Transverse colon (tissue), 4 donors: ENCODE data around the gene TMEM107. TPM values are rescaled to one million over a fixed set of nuclear protein-coding genes. Genes with fewer than 3 reads are reported as not detected.
A peak's percentile ranks its signal among the peaks of the same experiment; 100 is the strongest.
"Not testable (repeated sequence)": the region's sequence is repeated elsewhere in the genome, so short reads cannot be mapped to it uniquely, and the experiment has no call there.

Experiments used
- DNase-seq: peaks from one replicate; pipeline ENCODE4 v3.0.0-alpha.2; 2019
- H3K27ac ChIP-seq, 4 donors: fragments of 200-600 bp; sonication (generic); 2 replicates each; pipeline ENCODE4 v1.5.1; 2016 to 2018; ENCODE audit warnings: inconsistent platforms in 4 of 4
- H3K27me3 ChIP-seq: fragments of 200-600 bp; sonication (generic); 2 replicates; pipeline ENCODE4 v1.5.1; 2017; ENCODE audit warnings: inconsistent platforms
- H3K36me3 ChIP-seq, 4 donors: fragments of 200-600 bp; sonication (generic); 2 replicates each; pipeline ENCODE4 v1.5.1; 2017 to 2019; ENCODE audit warnings: inconsistent platforms in 4 of 4
- H3K4me1 ChIP-seq, 4 donors: fragments of 200-600 bp; sonication (generic); 2 replicates each; pipeline ENCODE4 v1.5.1; 2017 to 2020; ENCODE audit warnings: inconsistent platforms in 4 of 4
- H3K4me3 ChIP-seq, 4 donors: fragments of 200-600 bp; sonication (generic); 1 replicate in 1 of 4; 2 replicates in 3 of 4; pipeline versions ENCODE4 v1.5.1 to v1.6.1; 2017 to 2019; ENCODE audit warnings: inconsistent platforms in 4 of 4
- H3K9me3 ChIP-seq, 2 donors: fragments of 200-600 bp; sonication (generic); 2 replicates each; pipeline ENCODE4 v1.5.1; 2017 to 2019; ENCODE audit warnings: inconsistent platforms in 2 of 2
- CTCF ChIP-seq, 5 experiments: fragments of 200-600 bp in 3 of 5; fragments of 450-650 bp in 2 of 5; sonication (generic) in 3 of 5; IDR thresholded peaks; 1 replicate in 2 of 5; 2 replicates in 3 of 5; pipeline ENCODE4 v1.5.1; 2016 to 2017; ENCODE audit warnings: antibody characterized with exemption in 5 of 5, inconsistent platforms in 3 of 5, mild to moderate bottlenecking in 2 of 5, moderate library complexity in 1 of 5
- EP300 ChIP-seq: sonication (generic); formaldehyde crosslinking; IDR thresholded peaks from one replicate; pipeline ENCODE4 v1.6.1; 2017; ENCODE audit warnings: antibody characterized with exemption, low read depth
- POLR2A ChIP-seq: fragments of 450-650 bp; IDR thresholded peaks from one replicate; pipeline ENCODE4 v1.6.1; 2016; ENCODE audit warnings: antibody characterized with exemption, mild to moderate bottlenecking, moderate library complexity
- POLR2AphosphoS5 ChIP-seq, 3 donors: sonication (generic); formaldehyde crosslinking; IDR thresholded peaks; one replicate each; pipeline ENCODE4 v1.6.1; 2016; ENCODE audit warnings: antibody characterized with exemption in 3 of 3
- WGBS, 2 donors: methylation state at CpG; one replicate each; pipeline ENCODE4 v1.1.5; 2018; ENCODE audit warnings: low coverage in 1 of 2; 5-methylcytosine and 5-hydroxymethylcytosine counted together
- in situ Hi-C, 4 donors: fragments of 200-750 bp; cut with MboI; loops; one replicate each; pipeline versions ENCODE4 v1.15.0 to v1.15.1; 2017; ENCODE audit warnings: low sequenced_read_pairs in 3 of 4, low pct_ligation_motif_present in 1 of 4, low pct_unique_long_range_greater_than_20kb in 1 of 4
- intact Hi-C: fragments of 100-400 bp; cut with DNase I; formaldehyde crosslinking; loops from one replicate; pipeline ENCODE4 v1.15.1; 2023; ENCODE audit warnings: low total_unique reads
- total RNA-seq, 4 donors: library from RNA; depleted of rRNA; stranded (reverse); fragments of >200 nt; gene quantifications; one replicate each; pipeline ENCODE4 v1.1.0, GENCODE V29; 2016

TMEM107 gene
- total RNA-seq, 4 donors from 2014 or later, result 1.5 to 74.6 (median 18.3) TPM

DNA sequence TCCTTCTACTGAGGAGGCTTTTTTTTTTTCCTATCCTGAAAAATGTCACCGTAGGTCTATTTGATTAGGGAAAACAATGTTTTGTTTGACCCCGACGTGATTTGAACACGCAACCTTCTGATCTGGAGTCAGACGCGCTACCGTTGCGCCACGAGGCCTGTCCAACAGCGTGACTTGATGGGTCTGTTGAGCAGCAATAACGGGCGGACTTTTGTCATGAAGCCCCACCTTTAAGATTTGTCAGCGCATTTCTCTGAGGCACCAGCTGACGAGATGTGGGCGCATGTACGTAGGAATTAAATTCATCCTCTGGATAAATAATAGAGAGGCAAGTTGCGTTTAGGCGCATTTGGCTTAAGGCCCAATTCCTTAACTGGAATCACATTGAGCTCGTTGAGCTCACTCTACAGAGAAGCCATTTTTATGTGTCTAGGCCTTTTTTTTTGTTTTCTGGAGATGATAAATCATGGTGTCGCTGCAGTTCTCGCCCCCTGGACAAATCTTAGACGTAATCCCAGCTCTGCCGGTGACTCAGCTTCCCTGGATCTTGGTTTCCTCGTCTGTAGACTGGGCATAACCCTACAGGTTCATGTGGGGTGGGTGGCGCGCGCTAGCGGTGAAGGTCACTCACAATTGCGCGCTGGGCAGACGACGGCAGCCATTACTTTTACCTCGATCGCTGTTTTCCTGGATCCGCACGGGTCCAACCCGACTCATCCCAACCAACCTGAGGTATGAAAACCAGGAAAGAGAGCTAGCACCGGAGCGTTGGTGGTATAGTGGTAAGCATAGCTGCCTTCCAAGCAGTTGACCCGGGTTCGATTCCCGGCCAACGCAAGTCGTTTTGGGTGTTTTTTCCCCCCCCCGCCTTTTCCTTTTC is 44.8 kb upstream of the TMEM107 start:
- Histone ChIP-seq H3K36me3 (no peaks in the 10 kb centered on the region), H3K4me3 (peak overlapping the region; percentile 46 to 82 (median 52)), H3K9me3 (no peaks in the 10 kb centered on the region), H3K27me3 (no peaks in the 10 kb centered on the region), H3K27ac (peak overlapping the region; percentile 95 to 99 (median 98)), H3K4me1 (peaks cover 8 to 26% (median 17%) of the 10 kb centered on the region in 4 donors)
- intact Hi-C loops (loop anchor here (2.0 kb wide), 1 partner anchor 76 kb away; no protein-coding TSS in a partner anchor), in situ Hi-C loops (no loop called here)
- peak; percentile 94 for DNase-seq
- no peak for TF ChIP-seq EP300
- TF ChIP-seq CTCF (IDR thresholded peaks at IDR 0.05), result peak in 1 of 5 experiments; percentile 10
- TF ChIP-seq POLR2AphosphoS5 (IDR thresholded peaks at IDR 0.05), result peak in 2 of 3 donors; percentile 31 to 36
- TF ChIP-seq POLR2A, result peak; percentile 23
- 0 to 1% methylated on average over 14 to 45 of the region's 45 CpGs for WGBS, 2 donors

- H3K9me3 ChIP-seq, H3K27me3 ChIP-seq, DNase-seq, H3K27ac ChIP-seq, H3K36me3 ChIP-seq, H3K4me3 ChIP-seq, intact Hi-C loops, in situ Hi-C loops: not testable (repeated sequence)
- peaks cover 7 to 20% (median 14%) of the 10 kb centered on the region in 4 donors for H3K4me1 ChIP-seq
- WGBS, 2 donors, result 80 to 86% methylated on average over 5 to 15 of the region's 15 CpGs
Measured at GRCh38 chr17:8214000-8214399, 37.8 kb upstream of the TMEM107 start.

DNA sequence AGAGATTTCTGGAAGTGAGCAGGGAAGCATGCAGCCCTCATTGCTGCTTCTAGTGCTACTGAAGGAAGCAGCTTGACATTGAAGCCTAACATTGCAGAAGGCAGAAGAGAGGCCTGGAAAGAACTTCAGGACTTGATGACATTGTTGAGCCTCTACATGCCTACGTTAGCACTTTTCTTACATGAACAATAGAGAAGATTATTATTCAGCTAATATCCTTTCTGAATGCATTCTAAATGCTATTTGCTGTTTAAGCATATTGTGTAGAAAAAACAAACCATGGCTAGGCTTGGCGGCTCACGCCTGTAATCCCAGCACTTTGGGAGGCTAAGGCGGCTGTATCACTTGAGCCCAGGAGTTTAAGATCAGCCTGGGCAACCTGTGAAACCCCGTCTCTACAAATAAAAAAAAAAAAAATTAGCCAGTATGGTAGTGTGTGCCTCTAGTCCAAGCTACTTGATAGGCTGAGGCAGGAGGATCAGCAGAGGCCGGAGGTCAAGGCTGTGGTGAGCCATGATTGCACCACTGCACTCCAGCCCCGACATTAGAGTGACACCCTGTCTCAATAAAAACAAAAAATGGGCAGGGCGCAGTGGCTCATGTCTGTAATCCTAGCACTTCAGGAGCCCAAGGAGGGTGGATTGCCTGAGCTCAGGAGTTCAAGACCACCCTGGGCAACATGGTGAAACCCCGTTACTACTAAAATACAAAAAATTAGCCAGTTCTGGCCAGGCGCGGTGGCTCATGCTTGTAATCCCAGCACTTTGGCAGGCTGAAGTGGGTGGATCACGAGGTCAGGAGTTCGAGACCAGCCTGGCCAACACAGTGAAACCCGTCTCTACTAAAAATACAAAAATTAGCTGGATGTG is 36.4 kb upstream of the TMEM107 start:
- no peaks in the 10 kb centered on the region for H3K36me3 ChIP-seq

More for the DNA sequence above, 36.4 kb upstream of the TMEM107 start:
- DNase-seq, result no peak
- no peak for TF ChIP-seq EP300
- no peak for TF ChIP-seq CTCF (IDR thresholded peaks at IDR 0.05)
- TF ChIP-seq POLR2AphosphoS5 (IDR thresholded peaks at IDR 0.05), result no peak
- no peak for TF ChIP-seq POLR2A
- intact Hi-C loops (no loop called here), in situ Hi-C loops (no loop called here)
- 76 to 81% methylated on average over 4 to 14 of the region's 14 CpGs for WGBS, 2 donors
- no peak overlapping the region for H3K27ac ChIP-seq
- H3K4me1 ChIP-seq, result peaks cover 7 to 18% (median 14%) of the 10 kb centered on the region in 4 donors
- no peak overlapping the region for H3K4me3 ChIP-seq
- H3K27me3 ChIP-seq, result no peaks in the 10 kb centered on the region
- no peaks in the 10 kb centered on the region for H3K9me3 ChIP-seq
